Pulmonary artery endothelial cell (primary cell): ENCODE data around the gene UBA1. TPM values are rescaled to one million over a fixed set of nuclear protein-coding genes. Genes with fewer than 3 reads are reported as not detected.

ENCODE experiments used
- DNase-seq: peaks from one replicate; pipeline ENCODE4 v3.0.0-alpha.2; 2011; ENCODE audit warnings: low read depth, low spot score
- total RNA-seq: library from RNA; depleted of rRNA; stranded (reverse); fragments of >200 nt; gene quantifications from 2 replicates; pipeline ENCODE4 v1.2.3, GENCODE V29; 2014

UBA1 gene
- total RNA-seq, 1 donor from 2014 or later: 134 TPM

- no peak for DNase-seq
Observed at GRCh38 chrX:47210661-47211425, 17.2 kb downstream of the UBA1 start.

GRCh38 chrX:47212381-47213293 lies 19.0 kb downstream of the UBA1 start:
- DNase-seq: no peak

- DNase-seq: no peak
Observed at GRCh38 chrX:47214435-47215077, 20.9 kb downstream of the UBA1 start.

GRCh38 chrX:47215291-47215900 lies 21.8 kb downstream of the UBA1 start:
- DNase-seq: no peak

GRCh38 chrX:47216393-47216925 lies 22.8 kb downstream of the UBA1 start:
- DNase-seq: no peak

GRCh38 chrX:47217121-47217851 lies 23.7 kb downstream of the UBA1 start:
- DNase-seq: no peak

GRCh38 chrX:47217852-47218279 lies 24.2 kb downstream of the UBA1 start:
- DNase-seq: peak; percentile 96

GRCh38 chrX:47218280-47218919 lies 24.8 kb downstream of the UBA1 start, which contains the start of gene CDK16:
TSS of gene CDK16 (plus strand) at chrX:47218681. CDS start at chrX:47223558, 4,877 bp downstream.
- DNase-seq: peak; percentile 52

GRCh38 chrX:47218920-47219815 lies 25.5 kb downstream of the UBA1 start:
- no peak for DNase-seq

- DNase-seq: no peak
Observed at GRCh38 chrX:47221756-47222155, 28.1 kb downstream of the UBA1 start.

GRCh38 chrX:47222751-47223350 lies 29.2 kb downstream of the UBA1 start:
- DNase-seq: no peak

- no peak for DNase-seq
Observed at GRCh38 chrX:47223476-47224250, 30.0 kb downstream of the UBA1 start.

- no peak for DNase-seq
Observed at GRCh38 chrX:47224266-47224895, 30.8 kb downstream of the UBA1 start.

- no peak for DNase-seq
Observed at GRCh38 chrX:47224896-47225290, 31.3 kb downstream of the UBA1 start.

- no peak for DNase-seq
Observed at GRCh38 chrX:47226071-47226470, 32.4 kb downstream of the UBA1 start.

GRCh38 chrX:47226531-47227333 lies 33.1 kb downstream of the UBA1 start:
- no peak for DNase-seq

GRCh38 chrX:47227334-47227583 lies 33.6 kb downstream of the UBA1 start:
- DNase-seq: no peak
